Hippocampal formation (tissue), 2 donors: ENCODE data around the gene NUDT4.
A peak's percentile ranks its signal among the peaks of the same experiment; 100 is the strongest.
"Not testable (repeated sequence)": the region's sequence is repeated elsewhere in the genome, so short reads cannot be mapped to it uniquely, and the experiment has no call there.

Experiments used
- DNase-seq, 2 donors: peaks; one replicate each; lab custom pipeline; 2025; lab: John Stamatoyannopoulos, UW

NUDT4 gene

DNA sequence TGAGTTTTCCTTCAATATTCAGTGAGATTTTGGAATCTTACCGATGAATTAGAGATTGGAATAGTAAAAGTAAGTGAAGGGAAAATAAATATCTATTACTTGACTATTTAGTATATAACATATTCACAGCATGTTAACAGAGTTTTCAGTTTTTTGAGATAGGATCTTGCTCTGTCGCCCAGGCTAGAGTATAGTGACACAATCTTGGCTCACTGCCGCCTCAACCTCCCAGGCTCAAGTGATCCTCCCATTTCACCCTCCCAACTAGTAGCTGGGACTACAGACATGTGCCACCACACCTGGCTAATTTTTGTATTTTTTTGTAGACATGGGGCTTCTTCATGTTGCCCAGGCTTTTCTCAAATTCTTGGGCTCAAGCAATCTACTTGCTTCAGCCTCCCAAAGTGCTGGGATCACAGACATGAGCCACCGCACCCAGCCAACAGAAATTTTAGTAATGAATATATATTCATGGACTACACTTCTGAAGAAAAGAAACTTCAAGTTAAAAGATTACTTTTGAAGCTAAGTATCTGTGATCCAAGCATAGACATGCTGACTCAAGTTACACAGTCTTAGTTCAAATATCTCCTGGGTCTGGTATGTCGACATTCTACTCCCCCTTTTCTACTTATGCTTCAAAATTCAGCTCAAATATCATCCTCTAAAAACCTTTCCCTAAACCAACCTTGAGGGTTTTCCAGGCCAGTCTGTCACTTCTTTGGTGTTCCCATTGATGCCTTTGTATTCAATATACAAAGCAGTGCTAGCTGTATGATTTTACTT lies 50.2 kb downstream of the NUDT4 start:
- no peak for DNase-seq

DNA sequence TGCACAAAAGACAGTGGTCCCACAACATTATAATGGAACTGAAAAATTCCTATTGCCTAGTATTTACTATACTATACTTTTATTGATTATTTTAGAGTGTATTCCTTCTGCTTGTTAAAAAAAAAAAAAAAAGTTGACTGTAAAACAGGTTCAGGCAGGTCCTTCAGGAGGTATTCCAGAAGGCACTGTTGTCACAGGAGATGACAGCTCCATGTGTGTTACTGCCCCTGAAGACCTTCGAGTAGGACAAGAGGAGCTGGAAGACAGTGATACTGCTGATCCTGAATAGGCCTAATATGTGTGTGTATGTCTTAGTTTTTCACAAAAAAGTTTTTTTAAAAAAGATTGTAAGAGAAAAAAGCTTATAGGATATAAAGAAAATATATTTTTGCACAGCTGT lies 51.7 kb downstream of the NUDT4 start:
- DNase-seq: no peak

DNA sequence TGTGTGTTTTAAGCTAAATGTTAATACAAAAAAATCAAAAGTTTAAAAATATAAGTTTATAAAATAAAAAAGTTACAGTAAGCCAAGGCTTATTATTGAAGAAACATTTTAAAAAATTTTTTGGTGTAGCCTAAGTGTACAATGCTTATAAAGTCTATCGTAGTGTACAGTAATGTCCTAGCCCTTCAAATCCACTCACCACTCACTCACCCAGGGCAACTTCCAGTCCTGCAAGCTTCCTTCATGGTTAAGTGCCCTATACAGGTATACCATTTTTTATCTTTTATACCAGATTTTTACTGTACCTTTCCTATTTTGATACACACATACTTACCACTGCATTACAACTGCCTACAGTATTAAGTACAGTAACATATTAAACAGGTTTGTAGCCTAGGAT lies 52.1 kb downstream of the NUDT4 start:
- DNase-seq: no peak

- DNase-seq: no peak
These were observed 52.6 kb downstream of the NUDT4 start for GRCh38 chr12:93430280-93430679.

- DNase-seq: not testable (repeated sequence)
These were observed 54.3 kb downstream of the NUDT4 start for GRCh38 chr12:93432031-93432430.

- no peak for DNase-seq
These were observed 56.6 kb downstream of the NUDT4 start for GRCh38 chr12:93434256-93434865.

DNA sequence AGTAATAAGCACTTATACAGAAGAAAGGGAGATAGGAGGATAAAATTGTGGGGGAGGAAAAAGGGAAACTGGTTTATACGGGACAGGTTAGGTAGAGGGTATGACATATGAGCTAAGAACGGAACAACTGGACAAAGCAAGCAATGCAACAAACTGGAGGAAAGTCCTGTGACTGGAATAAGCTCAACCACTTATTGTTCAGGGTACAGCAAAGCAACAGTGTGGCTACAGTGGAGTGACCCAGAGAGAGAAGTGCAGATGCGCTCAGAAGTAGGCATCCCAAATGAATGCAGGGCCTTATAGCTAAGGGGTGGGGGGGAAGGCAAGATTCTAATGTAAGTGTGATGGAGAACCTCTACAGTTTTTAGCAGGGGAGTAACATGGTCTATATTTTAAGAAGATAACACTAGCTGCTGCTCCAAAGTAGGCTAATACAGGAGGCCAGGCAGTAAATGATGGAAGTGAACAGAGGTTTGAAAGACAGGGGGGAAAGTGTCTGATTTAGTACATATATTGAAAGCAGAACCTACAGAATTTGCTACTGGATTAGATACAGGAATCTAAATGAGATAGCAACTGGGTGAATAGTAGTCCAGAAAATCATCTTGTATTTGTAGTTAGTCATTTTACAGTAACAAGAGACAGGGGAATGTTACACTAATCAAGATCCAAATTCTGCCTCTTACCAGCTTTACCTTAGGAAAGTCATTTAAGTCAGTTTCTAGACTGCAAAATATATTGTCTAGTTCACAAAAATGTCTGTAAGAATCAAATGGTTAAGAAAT lies 60.7 kb downstream of the NUDT4 start:
- no peak for DNase-seq

- DNase-seq: no peak
These were observed 62.5 kb downstream of the NUDT4 start for GRCh38 chr12:93440043-93440835.

DNA sequence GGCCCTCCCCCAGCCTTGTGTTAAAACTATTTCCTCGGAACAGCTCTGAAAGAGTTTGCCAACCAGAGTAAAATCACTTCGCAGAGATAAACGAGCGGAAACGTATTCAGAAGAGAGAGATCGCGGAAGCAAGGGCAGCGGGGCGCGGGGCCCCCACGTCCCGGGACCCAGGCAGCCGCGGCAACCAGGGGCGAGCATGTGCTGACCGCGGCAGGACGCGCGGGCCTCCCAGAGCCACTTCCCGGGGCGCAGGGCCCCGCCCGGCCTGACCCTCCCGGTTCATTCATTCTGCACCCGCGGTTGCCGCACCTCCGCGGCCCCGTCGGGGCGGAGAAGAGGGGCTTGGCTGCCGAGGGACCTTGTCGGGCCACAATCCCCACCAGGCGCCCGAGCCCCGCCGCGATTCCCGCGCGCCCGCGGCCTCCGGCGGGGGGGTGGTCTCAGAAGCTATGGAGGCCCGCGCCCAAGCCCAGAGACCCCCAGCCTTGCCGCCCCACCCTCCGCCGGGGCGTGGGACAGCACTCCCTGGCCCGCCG lies 63.4 kb downstream of the NUDT4 start:
- no peak for DNase-seq

DNA sequence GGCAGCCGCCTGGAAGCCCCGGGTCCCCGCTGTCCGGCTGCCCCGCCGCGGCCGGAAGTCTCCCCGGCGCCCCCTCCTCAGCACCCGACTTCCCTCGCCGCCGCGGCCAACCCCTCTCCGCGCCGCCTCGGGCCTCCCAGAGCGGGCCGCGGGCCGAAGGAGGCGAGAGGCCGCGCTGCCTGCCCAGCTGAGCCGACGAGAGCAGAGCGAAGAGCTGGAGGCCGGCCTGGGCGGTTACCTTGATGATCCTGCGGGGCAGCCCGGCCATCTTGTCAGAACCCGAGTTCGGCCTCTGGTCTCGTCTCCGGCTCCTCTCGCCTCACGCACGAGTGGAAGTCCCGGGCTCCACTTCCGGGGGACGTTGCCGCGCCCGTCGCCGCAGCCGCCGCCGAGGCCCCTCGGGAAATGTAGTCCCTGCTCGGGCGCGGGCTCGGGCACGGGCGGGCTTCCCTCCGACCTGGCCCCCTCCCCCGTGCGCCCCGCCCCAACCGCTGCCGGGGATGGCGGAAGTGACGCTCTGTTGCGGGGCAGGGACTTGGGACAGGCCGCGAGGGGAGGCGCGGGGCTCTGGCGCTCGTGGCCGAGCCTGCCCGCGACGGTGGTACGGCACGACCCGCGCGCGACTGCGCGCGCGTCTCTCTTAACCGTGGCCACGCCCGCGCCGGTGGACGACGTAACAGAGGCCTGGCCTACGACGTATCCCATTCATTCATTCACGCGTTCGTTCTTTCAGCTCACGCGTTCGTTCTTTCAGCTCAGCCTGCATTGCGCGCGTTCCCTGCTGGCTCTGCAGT lies 64.1 kb downstream of the NUDT4 start, which contains the start of gene UBE2N:
Gene UBE2N, minus strand, starts transcription at position 331 of the 794 bp plus-strand sequence. Its CDS starts 63 bp downstream, at position 268.
- peak; percentile 97 for DNase-seq

DNA sequence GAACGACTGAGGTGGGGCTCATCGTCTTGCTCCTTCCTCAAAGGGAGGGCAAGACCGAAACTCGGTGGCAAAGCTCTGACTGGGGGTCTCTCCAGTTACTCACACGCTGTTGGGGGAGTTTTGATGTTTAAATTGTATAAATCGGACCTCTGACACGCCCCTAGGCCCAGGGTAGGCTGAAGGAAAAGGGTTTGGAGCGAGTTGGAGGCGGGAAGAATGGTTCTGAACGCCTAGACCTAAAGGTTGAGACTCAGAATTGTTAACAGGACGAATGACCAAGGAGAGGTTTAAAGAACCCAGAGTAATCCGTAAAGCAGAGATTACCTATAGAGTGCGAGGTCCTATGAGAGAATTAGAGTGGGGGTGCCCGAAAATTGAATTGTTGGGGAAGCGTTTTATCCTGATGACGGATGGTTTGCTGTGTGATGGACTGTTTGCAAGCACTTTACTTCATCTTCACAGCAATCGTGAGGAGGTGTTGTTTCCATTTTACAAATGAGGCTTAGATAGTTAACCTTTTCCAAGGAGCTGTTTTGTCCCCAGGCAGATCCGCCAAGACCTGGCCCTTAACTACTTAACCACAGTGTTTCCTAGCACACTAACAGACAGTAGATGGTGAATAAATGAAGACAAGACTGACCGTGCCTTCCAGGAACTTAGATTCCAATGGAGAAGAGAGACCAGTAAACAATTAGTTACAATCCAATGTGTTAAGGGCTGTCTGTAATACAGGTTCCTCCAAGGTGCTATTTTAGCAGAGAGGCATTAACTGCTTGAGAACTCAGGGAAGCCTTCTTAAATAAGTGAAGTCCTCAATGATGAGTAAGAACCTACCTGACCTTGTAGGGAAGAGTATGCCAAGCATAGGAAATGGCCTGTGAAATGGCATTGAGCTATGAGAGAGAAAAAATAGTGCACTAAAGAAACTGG lies 65.0 kb downstream of the NUDT4 start:
- no peak for DNase-seq

DNA sequence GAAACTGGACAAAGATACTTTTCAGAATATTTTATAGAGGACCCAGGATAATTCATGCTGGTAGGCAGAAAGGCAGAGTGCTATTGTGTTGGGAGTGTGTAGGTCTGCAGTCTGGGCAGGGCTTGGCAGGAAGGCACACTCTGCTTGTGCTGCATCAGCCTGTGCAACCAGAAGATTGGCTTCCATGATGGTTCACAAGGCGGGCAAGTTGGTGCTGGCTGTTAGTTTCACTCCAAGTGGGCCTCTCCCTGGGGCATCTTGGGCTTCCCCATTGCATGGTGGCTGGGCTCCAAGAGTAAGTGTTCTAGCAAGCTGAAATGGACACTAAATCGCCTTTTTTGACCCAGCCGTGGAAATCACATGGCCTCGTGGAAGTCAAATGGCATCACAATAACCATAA lies 65.9 kb downstream of the NUDT4 start:
- no peak for DNase-seq

GRCh38 chr12:93447555-93448290 lies 70.0 kb downstream of the NUDT4 start:
- no peak for DNase-seq

DNA sequence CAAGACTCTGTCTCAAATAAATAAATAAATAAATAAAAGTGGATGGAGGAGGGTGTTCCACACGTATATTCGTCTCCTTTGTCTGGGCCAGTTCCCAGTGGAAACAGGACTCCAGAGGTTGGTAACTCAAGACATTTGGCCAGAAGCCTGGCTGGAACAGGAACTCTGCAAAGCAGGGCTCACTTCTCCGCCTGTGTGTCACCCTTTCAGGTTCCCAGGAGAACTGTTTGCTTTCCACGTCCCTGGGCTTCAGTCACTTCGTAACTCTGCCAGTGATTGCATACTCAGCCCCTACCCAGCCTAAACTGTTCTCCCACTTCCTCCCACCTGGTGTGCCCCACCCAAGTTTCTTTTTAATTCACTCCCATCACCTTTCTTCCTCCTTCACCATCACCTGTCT lies 71.1 kb downstream of the NUDT4 start:
- no peak for DNase-seq

DNA sequence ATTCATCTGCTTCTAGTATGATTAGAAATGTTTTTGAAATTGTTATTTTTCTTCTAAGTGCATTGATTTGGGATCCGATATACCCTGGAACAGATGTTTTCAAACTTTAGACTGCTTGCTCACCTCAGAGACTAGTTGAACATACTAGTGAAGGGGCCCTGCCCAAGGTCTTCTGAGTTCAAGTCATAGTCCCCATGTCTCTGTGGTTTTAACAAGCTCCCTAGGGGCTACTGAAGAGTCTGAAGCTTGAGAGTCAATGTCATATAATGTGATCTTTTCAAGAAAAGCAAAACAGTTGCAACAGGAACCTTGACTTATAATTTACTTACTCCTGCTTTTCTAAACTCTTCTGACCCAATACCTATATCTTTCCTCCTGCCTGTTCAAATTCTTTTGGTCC lies 71.6 kb downstream of the NUDT4 start:
- no peak for DNase-seq

GRCh38 chr12:93451423-93452158 lies 73.9 kb downstream of the NUDT4 start:
- no peak for DNase-seq

GRCh38 chr12:93453633-93454032 lies 75.9 kb downstream of the NUDT4 start:
- no peak for DNase-seq

DNA sequence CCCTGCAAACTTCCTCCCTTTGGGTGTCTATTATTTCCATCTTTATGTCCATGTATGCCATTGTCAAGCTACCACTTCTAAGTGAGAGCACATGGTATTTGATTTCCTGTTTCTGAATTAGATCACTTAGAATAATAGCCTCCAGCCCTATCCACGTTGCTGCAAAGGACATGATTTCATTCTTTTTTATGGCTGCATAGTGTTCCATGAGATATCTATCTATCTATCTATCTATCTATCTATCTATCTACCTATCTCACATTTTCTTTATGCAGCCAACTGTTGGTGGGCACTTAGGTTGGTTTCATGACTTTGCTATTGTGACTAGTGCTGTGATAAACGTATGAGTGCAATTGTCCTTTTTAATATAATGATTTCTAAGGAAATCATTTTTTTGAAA lies 78.4 kb downstream of the NUDT4 start:
- no peak for DNase-seq
